CD4-positive, alpha-beta T cell (primary cell): ENCODE data around the gene ADORA2B. TPM values are rescaled to one million over a fixed set of nuclear protein-coding genes. Genes with fewer than 3 reads are reported as not detected.

ENCODE experiments used
- ATAC-seq: fragments of 200-7000 bp; cut with Tn5 transposase; one replicate; pipeline ENCODE4 v1.10.0; 2022; ENCODE audit warnings: mild to moderate bottlenecking; ENCODE audit not compliant: poor library complexity
- CTCF ChIA-PET: fragments of 350-600 bp; sonication (Branson Sonifier 250); formaldehyde crosslinking; loops from one replicate; lab custom pipeline; 2021; ENCODE audit warnings: antibody characterized with exemption, inconsistent platforms; lab: Charles Lee
- POLR2A ChIA-PET: fragments of 350-600 bp; sonication (Branson Sonifier 250); formaldehyde crosslinking; loops from one replicate; lab custom pipeline; 2021; ENCODE audit warnings: antibody characterized with exemption, inconsistent platforms; lab: Charles Lee
- DNase-seq, 14 experiments: peaks; one replicate each; pipeline ENCODE4 v3.0.0-alpha.2; 2013 to 2020; ENCODE audit warnings: mixed read lengths in 2 of 14
- H3K27ac ChIP-seq, 2 donors: one replicate each; pipeline versions ENCODE4 v1.5.1 to v1.7.0; 2013; ENCODE audit warnings: low read length in 2 of 2, low read depth in 1 of 2, mild to moderate bottlenecking in 1 of 2
- H3K27me3 ChIP-seq, 2 experiments: 1 replicate in 1 of 2; 2 replicates in 1 of 2; pipeline versions ENCODE4 v1.6.1 to v1.7.0; 2013; ENCODE audit warnings: low read length in 2 of 2, control low read depth in 1 of 2, mild to moderate bottlenecking in 1 of 2, moderate library complexity in 1 of 2; ENCODE audit not compliant: insufficient read depth in 2 of 2, control insufficient read depth in 1 of 2
- H3K36me3 ChIP-seq: one replicate; pipeline ENCODE4 v1.6.1; 2013; ENCODE audit warnings: low read length, control low read depth; ENCODE audit not compliant: insufficient read depth
- H3K4me1 ChIP-seq: one replicate; pipeline ENCODE4 v1.6.1; 2013; ENCODE audit warnings: low read length, control low read depth; ENCODE audit not compliant: insufficient read depth
- H3K4me3 ChIP-seq: one replicate; pipeline ENCODE4 v1.5.1; 2013; ENCODE audit warnings: mild to moderate bottlenecking, low read length, moderate library complexity
- H3K9me3 ChIP-seq, 2 experiments: 1 replicate in 1 of 2; 2 replicates in 1 of 2; pipeline versions ENCODE4 v1.6.1 to v1.7.0; 2013; ENCODE audit warnings: low read length in 2 of 2, mild to moderate bottlenecking in 2 of 2, control low read depth in 1 of 2, moderate library complexity in 1 of 2; ENCODE audit not compliant: control insufficient read depth in 1 of 2, insufficient read depth in 1 of 2
- H3K27ac Mint-ChIP-seq: one replicate; pipeline ENCODE4 v1.8.0; 2020; ENCODE audit warnings: mixed read lengths
- H3K27me3 Mint-ChIP-seq: one replicate; pipeline ENCODE4 v1.8.0; 2021; ENCODE audit warnings: mixed read lengths
- H3K36me3 Mint-ChIP-seq: one replicate; pipeline ENCODE4 v1.8.0; 2021; ENCODE audit warnings: low read depth, mixed read lengths
- H3K4me1 Mint-ChIP-seq: one replicate; pipeline ENCODE4 v1.8.0; 2021; ENCODE audit warnings: low read depth, mixed read lengths
- H3K4me3 Mint-ChIP-seq: one replicate; pipeline ENCODE4 v1.8.0; 2020; ENCODE audit warnings: mild to moderate bottlenecking, mixed read lengths
- H3K9me3 Mint-ChIP-seq: one replicate; pipeline ENCODE4 v1.8.0; 2020; ENCODE audit warnings: mixed read lengths
- intact Hi-C, 2 experiments: fragments of 100-400 bp; cut with DNase I in 1 of 2; cut with micrococcal nuclease in 1 of 2; formaldehyde crosslinking; loops; one replicate each; pipeline versions ENCODE4 v1.15.1 to v1.9.0; 2023 to 2025; cut with DNase I, micrococcal nuclease
- total RNA-seq, 174 experiments: library from RNA in 2 of 174; stranded (reverse) in 2 of 174; gene quantifications; one replicate each; pipeline ENCODE4 v1.2.3 and lab custom pipeline; 2021 to 2026
- TF ChIP-seq, protein P1 (sequence below): fragments of 200-600 bp; IDR thresholded peaks from one replicate; pipeline ENCODE4 v1.8.0; 2022; ENCODE audit warnings: antibody characterized with exemption, mild to moderate bottlenecking

Gene ADORA2B
- total RNA-seq, 2 experiments from 2014 or later = not detected

DNA sequence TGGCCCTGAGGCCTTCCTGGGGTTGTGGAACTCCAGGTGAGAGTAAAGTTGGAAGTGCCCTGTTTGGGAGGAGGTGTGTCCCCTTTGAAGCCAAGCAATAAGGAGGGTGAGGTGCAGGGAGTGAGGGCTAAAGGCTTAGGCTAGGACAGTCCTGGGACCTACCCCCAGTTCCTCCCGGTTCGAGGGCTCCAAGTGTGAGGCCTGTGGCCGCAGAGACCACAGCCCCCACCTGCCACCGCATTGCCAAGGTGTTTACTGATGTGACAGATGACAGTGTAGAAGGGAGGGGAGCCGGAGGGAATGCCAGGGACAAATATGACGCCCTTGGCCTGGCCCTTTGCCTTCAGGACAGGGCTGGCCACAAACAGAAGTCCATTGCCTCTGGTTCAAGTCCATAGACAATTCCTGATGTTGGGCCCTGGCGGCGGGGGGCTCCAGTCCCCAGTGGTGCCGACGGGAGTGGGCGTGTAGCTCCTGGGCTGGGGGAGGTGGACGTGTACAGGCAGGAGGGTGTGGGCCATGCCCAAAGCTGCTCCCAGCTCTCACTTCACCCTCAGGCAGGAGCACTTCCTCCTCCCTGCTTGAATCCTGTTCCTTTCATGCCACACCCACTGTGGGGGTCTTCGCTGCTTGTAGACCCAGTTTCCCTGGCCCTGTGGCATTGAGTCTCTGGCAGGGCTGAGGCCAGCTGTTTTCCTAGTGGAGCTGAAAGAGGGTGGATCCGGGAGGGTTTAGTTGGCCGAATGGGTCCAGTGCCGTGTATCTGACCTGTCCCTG, 3.2 kb downstream of the ADORA2B start:
- POLR2A ChIA-PET = no interaction called here
- Histone ChIP-seq H3K27ac (no peak overlapping the region), H3K36me3 (no peaks in the 10 kb centered on the region), H3K27me3 (peaks cover 24% of the 10 kb centered on the region in 2 experiments), H3K4me3 (no peak overlapping the region), H3K4me1 (peaks cover 17% of the 10 kb centered on the region), H3K9me3 (peaks cover 0 to 9% of the 10 kb centered on the region in 2 experiments)
- H3K9me3 Mint-ChIP-seq = no peaks in the 10 kb centered on the region
- H3K4me1 Mint-ChIP-seq = peaks cover 8% of the 10 kb centered on the region
- no peak overlapping the region for H3K4me3 Mint-ChIP-seq
- intact Hi-C loops = no loop called here
- ATAC-seq (no peak), DNase-seq (no peak)
- H3K27ac Mint-ChIP-seq = no peak overlapping the region
- CTCF ChIA-PET = interaction anchor here (0.6 kb wide), 1 partner anchor 51 kb away, joined by 3 read pairs; no protein-coding TSS in a partner anchor
- TF ChIP-seq, protein P1, sequence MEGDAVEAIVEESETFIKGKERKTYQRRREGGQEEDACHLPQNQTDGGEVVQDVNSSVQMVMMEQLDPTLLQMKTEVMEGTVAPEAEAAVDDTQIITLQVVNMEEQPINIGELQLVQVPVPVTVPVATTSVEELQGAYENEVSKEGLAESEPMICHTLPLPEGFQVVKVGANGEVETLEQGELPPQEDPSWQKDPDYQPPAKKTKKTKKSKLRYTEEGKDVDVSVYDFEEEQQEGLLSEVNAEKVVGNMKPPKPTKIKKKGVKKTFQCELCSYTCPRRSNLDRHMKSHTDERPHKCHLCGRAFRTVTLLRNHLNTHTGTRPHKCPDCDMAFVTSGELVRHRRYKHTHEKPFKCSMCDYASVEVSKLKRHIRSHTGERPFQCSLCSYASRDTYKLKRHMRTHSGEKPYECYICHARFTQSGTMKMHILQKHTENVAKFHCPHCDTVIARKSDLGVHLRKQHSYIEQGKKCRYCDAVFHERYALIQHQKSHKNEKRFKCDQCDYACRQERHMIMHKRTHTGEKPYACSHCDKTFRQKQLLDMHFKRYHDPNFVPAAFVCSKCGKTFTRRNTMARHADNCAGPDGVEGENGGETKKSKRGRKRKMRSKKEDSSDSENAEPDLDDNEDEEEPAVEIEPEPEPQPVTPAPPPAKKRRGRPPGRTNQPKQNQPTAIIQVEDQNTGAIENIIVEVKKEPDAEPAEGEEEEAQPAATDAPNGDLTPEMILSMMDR = no peak
- peaks cover 27% of the 10 kb centered on the region for H3K27me3 Mint-ChIP-seq
- H3K36me3 Mint-ChIP-seq = no peaks in the 10 kb centered on the region

DNA sequence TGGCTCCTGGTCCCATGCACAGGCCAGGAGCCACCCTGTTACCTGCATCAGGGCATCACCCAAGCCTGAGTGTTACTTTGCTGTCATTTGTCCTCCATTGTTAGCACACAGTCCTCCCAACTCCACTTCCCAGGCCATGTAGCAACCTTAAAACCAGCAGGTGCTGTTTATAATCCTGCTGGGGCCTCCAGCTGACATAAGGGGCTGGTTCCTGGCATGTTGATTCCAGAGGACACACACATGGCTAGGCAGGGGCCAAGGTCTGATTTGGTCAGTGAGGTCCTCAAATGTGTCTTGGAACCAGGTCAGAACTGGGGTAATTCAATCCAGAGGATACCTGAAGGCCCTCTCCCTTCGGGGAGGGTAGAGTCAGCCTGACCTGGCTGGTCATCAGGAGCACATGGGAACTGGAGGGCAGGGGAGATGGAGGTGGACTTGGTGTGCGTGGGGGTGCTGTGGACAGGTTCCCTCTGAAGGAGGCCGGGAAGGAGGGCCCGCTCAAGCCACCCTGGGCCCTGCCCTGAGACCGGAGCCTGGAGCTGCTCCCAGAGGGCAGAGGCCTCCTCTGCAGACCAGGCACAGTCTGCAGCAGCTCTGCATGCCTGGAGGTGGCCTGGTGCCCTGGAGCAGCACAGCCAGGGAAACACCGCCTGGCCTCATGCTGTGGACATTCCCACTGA, 6.6 kb downstream of the ADORA2B start:
- TF ChIP-seq, protein P1 = no peak
- ATAC-seq = no peak
- Histone ChIP-seq H3K27me3 (peaks cover 3 to 6% of the 10 kb centered on the region in 2 experiments), H3K4me3 (no peak overlapping the region), H3K36me3 (no peaks in the 10 kb centered on the region), H3K4me1 (no peaks in the 10 kb centered on the region), H3K27ac (no peak overlapping the region), H3K9me3 (no peaks in the 10 kb centered on the region)
- CTCF ChIA-PET = no interaction called here
- intact Hi-C loops = no loop called here
- Mint-ChIP-seq H3K27me3 (peaks cover 10% of the 10 kb centered on the region), H3K4me1 (no peaks in the 10 kb centered on the region), H3K4me3 (no peak overlapping the region), H3K36me3 (no peaks in the 10 kb centered on the region), H3K9me3 (no peaks in the 10 kb centered on the region), H3K27ac (no peak overlapping the region)
- DNase-seq = no peak
- POLR2A ChIA-PET = no interaction called here

DNA sequence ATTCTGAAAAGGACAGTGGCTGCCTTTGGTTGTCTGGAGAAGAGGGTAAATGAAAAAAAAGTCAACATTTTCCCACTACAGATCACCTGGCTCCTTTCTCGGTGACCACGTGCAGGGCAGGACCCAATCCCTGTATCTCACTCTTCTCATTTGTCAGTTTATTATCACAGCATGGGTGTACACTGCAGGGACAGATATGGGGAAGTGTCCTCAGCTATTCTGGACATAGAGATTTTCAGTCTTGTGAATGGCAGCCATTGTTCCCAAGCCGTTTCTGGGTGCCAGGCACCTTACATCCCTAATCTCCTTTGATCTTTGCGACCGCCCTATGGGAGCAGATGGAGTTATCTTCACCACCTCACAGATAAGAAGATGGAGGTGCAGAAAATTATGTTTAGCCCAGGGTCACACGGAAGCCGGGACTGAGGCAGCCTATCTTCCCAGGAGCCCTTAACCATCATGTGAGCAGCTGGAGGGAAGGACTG, 7.2 kb downstream of the ADORA2B start:
- intact Hi-C loops = no loop called here
- Mint-ChIP-seq H3K4me3 (no peak overlapping the region), H3K27me3 (peaks cover 4% of the 10 kb centered on the region), H3K36me3 (no peaks in the 10 kb centered on the region), H3K9me3 (no peaks in the 10 kb centered on the region), H3K27ac (no peak overlapping the region), H3K4me1 (no peaks in the 10 kb centered on the region)
- H3K4me3 ChIP-seq = no peak overlapping the region
- CTCF ChIA-PET = no interaction called here
- TF ChIP-seq, protein P1 = no peak
- DNase-seq = no peak
- no peaks in the 10 kb centered on the region for H3K4me1 ChIP-seq
- no peaks in the 10 kb centered on the region for H3K9me3 ChIP-seq
- no peak for ATAC-seq
- H3K36me3 ChIP-seq = no peaks in the 10 kb centered on the region
- peaks cover 0 to under 1% of the 10 kb centered on the region in 2 experiments for H3K27me3 ChIP-seq
- no peak overlapping the region for H3K27ac ChIP-seq
- POLR2A ChIA-PET = interaction anchor here (0.6 kb wide), 1 partner anchor 11 kb away, joined by 3 read pairs; no protein-coding TSS in a partner anchor
